Sigmoid colon (tissue), 4 donors: Measurements from ENCODE around the gene MOB3B.

Experiments used
- CTCF ChIP-seq, 4 experiments: fragments of 450-650 bp in 3 of 4; fragments of 200-600 bp in 1 of 4; IDR thresholded peaks; one replicate each; pipeline ENCODE4 v1.5.1; 2016 to 2019; ENCODE audit warnings: antibody characterized with exemption in 4 of 4, mild to moderate bottlenecking in 3 of 4, moderate library complexity in 2 of 4
- EP300 ChIP-seq, 4 donors: sonication (generic); formaldehyde crosslinking; IDR thresholded peaks; one replicate each; pipeline ENCODE4 v1.6.1; 2017; ENCODE audit warnings: antibody characterized with exemption in 4 of 4
- POLR2A ChIP-seq, 2 donors: fragments of 450-650 bp; IDR thresholded peaks; one replicate each; pipeline ENCODE4 v1.6.1; 2016; ENCODE audit warnings: antibody characterized with exemption in 2 of 2, mild to moderate bottlenecking in 2 of 2, moderate library complexity in 2 of 2
- POLR2AphosphoS5 ChIP-seq, 4 donors: sonication (generic); formaldehyde crosslinking; IDR thresholded peaks; one replicate each; pipeline ENCODE4 v1.6.1; 2017; ENCODE audit warnings: antibody characterized with exemption in 4 of 4

- TF ChIP-seq CTCF (IDR thresholded peaks at IDR 0.05) (no peak), POLR2A (IDR thresholded peaks at IDR 0.05) (no peak), POLR2AphosphoS5 (IDR thresholded peaks at IDR 0.05) (no peak), EP300 (IDR thresholded peaks at IDR 0.05) (no peak)
These were observed 198.2 kb downstream of the MOB3B start for GRCh38 chr9:27331393-27331792.
